Chondrocyte (in vitro differentiated cells): ENCODE results near the gene SIGLECL1. TPM values are rescaled to one million over a fixed set of nuclear protein-coding genes. Genes with fewer than 3 reads are reported as not detected.

Experiments used
- DNase-seq: peaks from one replicate; pipeline ENCODE4 v3.0.0; 2021; ENCODE audit warnings: mixed read lengths, low spot score
- H3K27ac Mint-ChIP-seq: one replicate; pipeline ENCODE4 v1.8.0; 2021; ENCODE audit warnings: mild to moderate bottlenecking, moderate library complexity, mixed read lengths; ENCODE audit not compliant: unreplicated experiment
- H3K27me3 Mint-ChIP-seq: 2 replicates; pipeline ENCODE4 v1.8.0; 2021; ENCODE audit warnings: low read depth, mixed read lengths
- H3K36me3 Mint-ChIP-seq: 2 replicates; pipeline ENCODE4 v1.8.0; 2021; ENCODE audit warnings: low read depth, mixed read lengths
- H3K4me1 Mint-ChIP-seq: 2 replicates; pipeline ENCODE4 v1.8.0; 2021; ENCODE audit warnings: low read depth, mild to moderate bottlenecking, mixed read lengths
- H3K4me3 Mint-ChIP-seq: one replicate; pipeline ENCODE4 v1.8.0; 2021; ENCODE audit warnings: mild to moderate bottlenecking, moderate library complexity, mixed read lengths; ENCODE audit not compliant: unreplicated experiment
- H3K9me3 Mint-ChIP-seq: 2 replicates; pipeline ENCODE4 v1.8.0; 2021; ENCODE audit warnings: low read depth, mixed read lengths
- CTCF ChIP-seq: fragments of 200-600 bp; sonication (generic); IDR thresholded peaks from 2 replicates; pipeline ENCODE4 v1.5.0; 2021; ENCODE audit warnings: antibody characterized with exemption, mild to moderate bottlenecking, moderate library complexity
- total RNA-seq: library from RNA; stranded (reverse); gene quantifications from 3 replicates; pipeline ENCODE4 v1.2.1, GENCODE V29; 2021

The SIGLECL1 gene
- total RNA-seq, 1 donor from 2014 or later, result not detected

GRCh38 chr19:51296336-51297093 is 45.6 kb downstream of the SIGLECL1 start:
- H3K4me1 Mint-ChIP-seq, result no peaks in the 10 kb centered on the region
- peaks cover 2% of the 10 kb centered on the region for H3K9me3 Mint-ChIP-seq

GRCh38 chr19:51297406-51297805 is 46.5 kb downstream of the SIGLECL1 start:
- no peak overlapping the region for H3K27ac Mint-ChIP-seq
- peaks cover 8% of the 10 kb centered on the region for H3K9me3 Mint-ChIP-seq
- no peak overlapping the region for H3K4me3 Mint-ChIP-seq
- TF ChIP-seq CTCF, result no peak
- no peaks in the 10 kb centered on the region for H3K36me3 Mint-ChIP-seq
- H3K27me3 Mint-ChIP-seq, result peaks cover 18% of the 10 kb centered on the region
- DNase-seq, result no peak
- H3K4me1 Mint-ChIP-seq, result no peaks in the 10 kb centered on the region

More at GRCh38 chr19:51296336-51297093, 45.6 kb downstream of the SIGLECL1 start:
- no peak for DNase-seq
- Mint-ChIP-seq H3K4me3 (no peak overlapping the region), H3K36me3 (no peaks in the 10 kb centered on the region), H3K27me3 (peaks cover 18% of the 10 kb centered on the region), H3K27ac (no peak overlapping the region)
- no peak for TF ChIP-seq CTCF

- no peak for DNase-seq
- no peak for TF ChIP-seq CTCF
- H3K4me3 Mint-ChIP-seq, result no peak overlapping the region
- peaks cover 5% of the 10 kb centered on the region for H3K27me3 Mint-ChIP-seq
- H3K9me3 Mint-ChIP-seq, result peaks cover 23% of the 10 kb centered on the region
- H3K36me3 Mint-ChIP-seq, result no peaks in the 10 kb centered on the region
- H3K4me1 Mint-ChIP-seq, result no peaks in the 10 kb centered on the region
- no peak overlapping the region for H3K27ac Mint-ChIP-seq
These were observed 50.4 kb downstream of the SIGLECL1 start for GRCh38 chr19:51301266-51301665.

GRCh38 chr19:51305479-51305878 is 54.6 kb downstream of the SIGLECL1 start:
- Mint-ChIP-seq H3K4me3 (no peak overlapping the region), H3K4me1 (no peaks in the 10 kb centered on the region), H3K9me3 (peaks cover 41% of the 10 kb centered on the region), H3K27me3 (peaks cover 10% of the 10 kb centered on the region), H3K36me3 (no peaks in the 10 kb centered on the region), H3K27ac (no peak overlapping the region)
- no peak for DNase-seq
- TF ChIP-seq CTCF, result no peak

GRCh38 chr19:51311351-51312257 is 60.7 kb downstream of the SIGLECL1 start, which contains the start of gene IGLON5:
Gene IGLON5, plus strand, starts transcription at chr19:51311644. Its CDS starts 204 bp downstream, at chr19:51311848.
- Mint-ChIP-seq H3K4me1 (peaks cover 3% of the 10 kb centered on the region), H3K27me3 (peaks cover 31% of the 10 kb centered on the region), H3K36me3 (no peaks in the 10 kb centered on the region), H3K27ac (no peak within 1 kb of the TSS), H3K4me3 (no peak within 1 kb of the TSS), H3K9me3 (peaks cover 24% of the 10 kb centered on the region)
- no peak for DNase-seq
- no peak for TF ChIP-seq CTCF
